Osteoblast (primary cell): ENCODE results near the gene MAP3K5. TPM values are rescaled to one million over a fixed set of nuclear protein-coding genes. Genes with fewer than 3 reads are reported as not detected.

Source experiments
- DNase-seq: peaks from one replicate; pipeline ENCODE4 v3.0.0; 2011; ENCODE audit warnings: low spot score, mixed read lengths; ENCODE audit not compliant: insufficient read length; ENCODE audit errors: missing footprints
- H2AFZ ChIP-seq: 2 replicates; pipeline ENCODE4 v1.6.0; 2011; ENCODE audit warnings: mild to moderate bottlenecking, low read length
- H3K27ac ChIP-seq: 2 replicates; pipeline ENCODE4 v1.5.1; 2011; ENCODE audit warnings: mild to moderate bottlenecking, low read depth, low read length, moderate library complexity
- H3K27me3 ChIP-seq: 2 replicates; pipeline ENCODE4 v1.6.0; 2012; ENCODE audit warnings: mild to moderate bottlenecking, control low read depth, inconsistent platforms, low read length, moderate library complexity; ENCODE audit not compliant: insufficient read depth
- H3K36me3 ChIP-seq: 2 replicates; pipeline ENCODE4 v1.5.1; 2011; ENCODE audit warnings: mild to moderate bottlenecking, low read length, control low read depth, moderate library complexity; ENCODE audit not compliant: insufficient read depth
- H3K4me1 ChIP-seq: 2 replicates; pipeline ENCODE4 v1.5.1; 2011; ENCODE audit warnings: mild to moderate bottlenecking, low read length, control low read depth, moderate library complexity; ENCODE audit not compliant: insufficient read depth
- H3K4me2 ChIP-seq: 2 replicates; pipeline ENCODE4 v1.6.0; 2011; ENCODE audit warnings: mild to moderate bottlenecking, low read length; ENCODE audit not compliant: insufficient read depth
- H3K4me3 ChIP-seq: fragments of 200-600 bp; sonication (generic); 3 replicates; pipeline ENCODE4 v1.5.1; 2012; ENCODE audit warnings: mild to moderate bottlenecking, low read length, inconsistent platforms; ENCODE audit not compliant: insufficient read depth
- H3K79me2 ChIP-seq: 2 replicates; pipeline ENCODE4 v1.6.0; 2012; ENCODE audit warnings: mild to moderate bottlenecking, low read length, control low read depth, inconsistent platforms; ENCODE audit not compliant: insufficient read depth
- H3K9me3 ChIP-seq: 2 replicates; pipeline ENCODE4 v1.5.1; 2011; ENCODE audit warnings: low read depth, low read length, control low read depth
- H4K20me1 ChIP-seq: 2 replicates; pipeline ENCODE4 v1.6.0; 2012; ENCODE audit warnings: mild to moderate bottlenecking, low read length, control low read depth; ENCODE audit not compliant: insufficient read depth
- CTCF ChIP-seq: IDR thresholded peaks from 2 replicates; pipeline ENCODE4 v1.5.1; 2011; ENCODE audit warnings: mild to moderate bottlenecking, low read depth, low read length, moderate library complexity; ENCODE audit errors: extremely low read depth
- total RNA-seq: library from RNA; depleted of rRNA; stranded (reverse); fragments of >200 nt; gene quantifications from 2 replicates; pipeline ENCODE4 v1.2.3, GENCODE V29; 2012

The MAP3K5 gene
- total RNA-seq, 1 donor: 8.3 TPM

- peak overlapping the region; percentile 43 for H2AFZ ChIP-seq
- H4K20me1 ChIP-seq: no peaks in the 10 kb centered on the region
- no peaks in the 10 kb centered on the region for H3K9me3 ChIP-seq
- H3K36me3 ChIP-seq: no peaks in the 10 kb centered on the region
- peaks cover 12% of the 10 kb centered on the region for H3K4me1 ChIP-seq
- no peak for TF ChIP-seq CTCF
- peak overlapping the region; percentile 37 for H3K4me2 ChIP-seq
- peak; percentile 9 for DNase-seq
- H3K27ac ChIP-seq: no peak overlapping the region
- H3K4me3 ChIP-seq: no peak overlapping the region
- H3K27me3 ChIP-seq: no peaks in the 10 kb centered on the region
- peaks cover 36% of the 10 kb centered on the region for H3K79me2 ChIP-seq
These were observed 54.2 kb downstream of the MAP3K5 start for GRCh38 chr6:136737871-136738691.

- H3K79me2 ChIP-seq: peaks cover 35% of the 10 kb centered on the region
- no peaks in the 10 kb centered on the region for H3K27me3 ChIP-seq
- no peak for DNase-seq
- H3K27ac ChIP-seq: no peak overlapping the region
- no peak overlapping the region for H3K4me3 ChIP-seq
- no peaks in the 10 kb centered on the region for H3K9me3 ChIP-seq
- peaks cover 12% of the 10 kb centered on the region for H3K4me1 ChIP-seq
- no peak overlapping the region for H2AFZ ChIP-seq
- H3K4me2 ChIP-seq: no peak overlapping the region
- TF ChIP-seq CTCF: no peak
- no peaks in the 10 kb centered on the region for H4K20me1 ChIP-seq
- H3K36me3 ChIP-seq: no peaks in the 10 kb centered on the region
These were observed 54.9 kb downstream of the MAP3K5 start for GRCh38 chr6:136737374-136737844.

GRCh38 chr6:136736281-136736960, 55.9 kb downstream of the MAP3K5 start:
- peaks cover 35% of the 10 kb centered on the region for H3K79me2 ChIP-seq
- H3K4me3 ChIP-seq: no peak overlapping the region
- no peak overlapping the region for H2AFZ ChIP-seq
- H3K4me1 ChIP-seq: peaks cover 12% of the 10 kb centered on the region
- DNase-seq: peak; percentile 50
- no peaks in the 10 kb centered on the region for H3K36me3 ChIP-seq
- no peak overlapping the region for H3K27ac ChIP-seq
- TF ChIP-seq CTCF: no peak
- H3K9me3 ChIP-seq: no peaks in the 10 kb centered on the region
- no peaks in the 10 kb centered on the region for H4K20me1 ChIP-seq
- no peak overlapping the region for H3K4me2 ChIP-seq
- no peaks in the 10 kb centered on the region for H3K27me3 ChIP-seq

- TF ChIP-seq CTCF: no peak
- no peaks in the 10 kb centered on the region for H3K36me3 ChIP-seq
- peaks cover 41% of the 10 kb centered on the region for H3K79me2 ChIP-seq
- peaks cover 12% of the 10 kb centered on the region for H3K4me1 ChIP-seq
- H3K4me2 ChIP-seq: no peak overlapping the region
- no peak overlapping the region for H3K27ac ChIP-seq
- no peak overlapping the region for H3K4me3 ChIP-seq
- H4K20me1 ChIP-seq: no peaks in the 10 kb centered on the region
- DNase-seq: no peak
- no peaks in the 10 kb centered on the region for H3K27me3 ChIP-seq
- H2AFZ ChIP-seq: no peak overlapping the region
- no peaks in the 10 kb centered on the region for H3K9me3 ChIP-seq
These were observed 57.3 kb downstream of the MAP3K5 start for GRCh38 chr6:136734977-136735376.
